ENCODE results near the gene HTR1E. TPM values are rescaled to one million over a fixed set of nuclear protein-coding genes. Genes with fewer than 3 reads are reported as not detected.

Gene HTR1E
- total and polyA plus RNA-seq, 9 of the 15 experiments (the other 6 are each of a cell fraction or from before 2014, with no cell fraction given) = not detected

DNA sequence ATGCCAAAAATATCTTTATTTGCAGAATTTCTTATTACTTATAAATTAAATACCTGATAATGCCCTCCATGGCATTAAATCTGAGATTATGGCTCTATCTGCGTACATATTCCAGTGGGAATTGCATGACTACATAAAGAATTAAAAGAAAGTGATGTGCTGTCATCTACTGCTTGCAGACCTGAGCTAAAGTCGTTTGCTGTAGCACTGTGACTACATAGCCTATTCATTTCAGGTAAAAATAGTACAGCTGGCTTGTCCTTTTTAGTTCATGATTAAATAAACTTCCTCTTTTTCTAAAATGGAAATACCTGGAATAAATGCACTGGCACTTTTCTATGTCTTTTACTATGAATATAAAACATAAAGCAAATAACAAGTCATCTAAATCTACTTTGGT lies 79.4 kb downstream of the HTR1E start:
- DNase-seq (ENCODE audit: extremely low read depth in 1 of 4, low spot score in 3 of 4) (no peak), FAIRE-seq (no peak), ATAC-seq (no peak)
- POLR2A ChIA-PET = no interaction called here
- H3K4me1 ChIP-seq (replicated peaks in 1 of 2; ENCODE audit: control insufficient read depth in 2 of 2, insufficient read depth in 2 of 2, low read length in 2 of 2) = no peaks in the 10 kb centered on the region
- no peak overlapping the region for H3K4me2 ChIP-seq (ENCODE audit: insufficient read depth, low read length)
- TF ChIP-seq, protein P1, sequence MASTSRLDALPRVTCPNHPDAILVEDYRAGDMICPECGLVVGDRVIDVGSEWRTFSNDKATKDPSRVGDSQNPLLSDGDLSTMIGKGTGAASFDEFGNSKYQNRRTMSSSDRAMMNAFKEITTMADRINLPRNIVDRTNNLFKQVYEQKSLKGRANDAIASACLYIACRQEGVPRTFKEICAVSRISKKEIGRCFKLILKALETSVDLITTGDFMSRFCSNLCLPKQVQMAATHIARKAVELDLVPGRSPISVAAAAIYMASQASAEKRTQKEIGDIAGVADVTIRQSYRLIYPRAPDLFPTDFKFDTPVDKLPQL (IDR thresholded peaks at IDR 0.05; ENCODE audit: extremely low read depth, insufficient read length) = no peak
- no peak for TF ChIP-seq YY1 (IDR thresholded peaks at IDR 0.05; ENCODE audit: borderline replicate concordance in 1 of 3, control insufficient read depth in 1 of 3, extremely low read depth in 1 of 3, insufficient read depth in 3 of 3, insufficient read length in 1 of 3, insufficient replicate concordance in 2 of 3, low read depth in 1 of 3, low read length in 2 of 3)
- no peaks in the 10 kb centered on the region for H3K9me3 ChIP-seq (replicated peaks; ENCODE audit: control insufficient read depth, insufficient read depth, low read depth, low read length)
- intact Hi-C loops (cut with micrococcal nuclease) = no loop called here
- no peak overlapping the region for H3K9ac ChIP-seq (ENCODE audit: insufficient read depth in 1 of 2, low read depth in 2 of 2, low read length in 2 of 2)
- no peaks in the 10 kb centered on the region for H3K9me1 ChIP-seq (ENCODE audit: control insufficient read depth, insufficient read depth, low read length)
- CTCF ChIA-PET (ENCODE audit: low intra/inter-chr PET ratio) = no interaction called here
- H3K79me2 ChIP-seq (ENCODE audit: control insufficient read depth, insufficient read depth, low read length) = no peaks in the 10 kb centered on the region
- peaks cover 0 to 13% of the 10 kb centered on the region in 2 experiments; a peak in 3 of 5 replicates for H3K27me3 ChIP-seq (ENCODE audit: control insufficient read depth in 2 of 2, insufficient read depth in 2 of 2, low read length in 2 of 2)
- H3K27ac ChIP-seq (ENCODE audit: extremely low read depth, low read depth, low read length) = no peak overlapping the region
- no peak overlapping the region for H2AFZ ChIP-seq (ENCODE audit: low read depth, low read length)
- 0% methylated on average over 2 of the region's 2 CpGs for WGBS (ENCODE audit: insufficient coverage, low coverage, missing lambda C conversion rate)
- in situ Hi-C loops (cut with MboI) = no loop called here
- H4K20me1 ChIP-seq (replicated peaks; ENCODE audit: control insufficient read depth, insufficient read depth, low read length) = no peaks in the 10 kb centered on the region
- no peak overlapping the region for H3K4me3 ChIP-seq
- no peaks in the 10 kb centered on the region for H3K36me3 ChIP-seq (ENCODE audit: control insufficient read depth, insufficient read depth, low read length)
- BruUV-seq (replicated peaks) = no TSS peak

- no peaks in the 10 kb centered on the region for H3K27me3 ChIP-seq (ENCODE audit: control insufficient read depth in 2 of 2, insufficient read depth in 2 of 2, low read length in 2 of 2)
- 2% methylated on average over 2 of the region's 2 CpGs for WGBS (ENCODE audit: insufficient coverage, low coverage, missing lambda C conversion rate)
- no peak for ATAC-seq
- no peaks in the 10 kb centered on the region for H3K4me1 ChIP-seq (replicated peaks in 1 of 2; ENCODE audit: control insufficient read depth in 2 of 2, insufficient read depth in 2 of 2, low read length in 2 of 2)
- no peak overlapping the region for H3K4me2 ChIP-seq (ENCODE audit: insufficient read depth, low read length)
- no peak overlapping the region for H2AFZ ChIP-seq (ENCODE audit: low read depth, low read length)
- FAIRE-seq = no peak
- no peak overlapping the region for H3K9ac ChIP-seq (ENCODE audit: insufficient read depth in 1 of 2, low read depth in 2 of 2, low read length in 2 of 2)
- no peaks in the 10 kb centered on the region for H3K9me3 ChIP-seq (replicated peaks; ENCODE audit: control insufficient read depth, insufficient read depth, low read depth, low read length)
- no peak for TF ChIP-seq GTF2E2 (tag; IDR thresholded peaks at IDR 0.05)
- no peak overlapping the region for H3K4me3 ChIP-seq
- no peak overlapping the region for H3K27ac ChIP-seq (ENCODE audit: extremely low read depth, low read depth, low read length)
- no peaks in the 10 kb centered on the region for H3K79me2 ChIP-seq (ENCODE audit: control insufficient read depth, insufficient read depth, low read length)
- intact Hi-C loops (cut with micrococcal nuclease) = loop anchor here (5.0 kb wide), 1 partner anchor 1105 kb away; no protein-coding TSS in a partner anchor
- BruUV-seq (replicated peaks) = no TSS peak
- H3K36me3 ChIP-seq (ENCODE audit: control insufficient read depth, insufficient read depth, low read length) = no peaks in the 10 kb centered on the region
- CTCF ChIA-PET (ENCODE audit: low intra/inter-chr PET ratio) = interaction anchor here (0.7 kb wide), 1 partner anchor 46 kb away, joined by 3 read pairs; no protein-coding TSS in a partner anchor
- in situ Hi-C loops (cut with MboI) = no loop called here
- no peak for DNase-seq (ENCODE audit: extremely low read depth in 1 of 4, low spot score in 3 of 4)
- H4K20me1 ChIP-seq (replicated peaks; ENCODE audit: control insufficient read depth, insufficient read depth, low read length) = no peaks in the 10 kb centered on the region
- H3K9me1 ChIP-seq (ENCODE audit: control insufficient read depth, insufficient read depth, low read length) = no peaks in the 10 kb centered on the region
- POLR2A ChIA-PET = no interaction called here
Measured at GRCh38 chr6:87027021-87027420, 89.7 kb downstream of the HTR1E start.
